ENCODE data around the gene CEP170.

The CEP170 gene

DNA sequence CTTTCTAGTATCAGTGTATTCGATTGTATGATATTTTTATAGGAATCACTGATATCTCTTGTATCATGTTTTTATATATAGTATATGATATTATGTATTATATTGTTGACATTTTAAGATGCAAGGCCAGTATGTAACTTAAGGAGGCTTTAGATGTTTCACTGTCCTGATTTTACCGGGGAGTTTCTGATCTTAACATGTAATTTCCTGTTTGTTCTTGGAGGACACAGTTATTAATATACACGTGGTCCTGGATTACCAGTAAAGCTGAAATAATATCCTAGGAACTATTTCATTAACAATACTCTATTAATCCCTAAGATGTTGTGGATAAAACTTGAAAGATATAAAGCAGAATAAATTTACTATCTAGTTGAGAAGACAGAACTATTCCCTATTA lies 20.2 kb upstream of the CEP170 start:
- H3K27me3 Mint-ChIP-seq = no peaks in the 10 kb centered on the region
- no peak overlapping the region for H3K27ac Mint-ChIP-seq
- DNase-seq (no peak), ATAC-seq (replicated peaks) (no peak)
- H3K4me1 Mint-ChIP-seq = peaks cover 4% of the 10 kb centered on the region in 2 donors
- H3K4me3 Mint-ChIP-seq = no peak overlapping the region
- no peaks in the 10 kb centered on the region for H3K9me3 Mint-ChIP-seq
- H3K36me3 Mint-ChIP-seq = peaks cover 32 to 49% of the 10 kb centered on the region in 2 donors

DNA sequence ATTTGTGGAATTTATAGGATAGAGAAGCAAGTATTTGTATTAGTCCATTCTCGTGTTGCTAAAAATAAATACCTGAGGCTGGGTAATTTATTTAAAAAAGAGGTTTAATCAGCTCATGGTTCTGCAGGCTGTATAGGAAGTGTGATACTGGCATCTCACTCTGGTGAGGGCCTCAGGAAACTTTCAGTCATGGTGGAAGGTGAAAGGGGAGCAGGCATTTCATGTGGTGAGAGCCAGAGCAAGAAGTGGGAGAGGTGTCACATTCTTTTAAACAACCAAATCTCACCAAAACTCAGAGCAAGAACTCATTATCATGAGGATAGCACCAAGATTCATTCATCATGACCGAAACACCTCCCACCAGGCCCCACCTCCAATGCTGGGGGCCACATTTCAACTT lies 18.9 kb upstream of the CEP170 start:
- ATAC-seq (replicated peaks) = no peak
- no peak overlapping the region for H3K4me3 Mint-ChIP-seq
- no peak for DNase-seq
- no peaks in the 10 kb centered on the region for H3K9me3 Mint-ChIP-seq
- peaks cover 10 to 18% of the 10 kb centered on the region in 2 donors for H3K4me1 Mint-ChIP-seq
- H3K27me3 Mint-ChIP-seq = no peaks in the 10 kb centered on the region
- H3K27ac Mint-ChIP-seq = no peak overlapping the region
- peaks cover 30 to 51% of the 10 kb centered on the region in 2 donors for H3K36me3 Mint-ChIP-seq

- H3K4me3 Mint-ChIP-seq = no peak overlapping the region
- peaks cover 13 to 22% of the 10 kb centered on the region in 2 donors for H3K4me1 Mint-ChIP-seq
- ATAC-seq (replicated peaks) (no peak), DNase-seq (no peak)
- H3K9me3 Mint-ChIP-seq = no peaks in the 10 kb centered on the region
- H3K36me3 Mint-ChIP-seq = peaks cover 30 to 51% of the 10 kb centered on the region in 2 donors
- H3K27ac Mint-ChIP-seq = no peak overlapping the region
- H3K27me3 Mint-ChIP-seq = no peaks in the 10 kb centered on the region
These were observed 18.4 kb upstream of the CEP170 start for GRCh38 chr1:243273506-243273905.

DNA sequence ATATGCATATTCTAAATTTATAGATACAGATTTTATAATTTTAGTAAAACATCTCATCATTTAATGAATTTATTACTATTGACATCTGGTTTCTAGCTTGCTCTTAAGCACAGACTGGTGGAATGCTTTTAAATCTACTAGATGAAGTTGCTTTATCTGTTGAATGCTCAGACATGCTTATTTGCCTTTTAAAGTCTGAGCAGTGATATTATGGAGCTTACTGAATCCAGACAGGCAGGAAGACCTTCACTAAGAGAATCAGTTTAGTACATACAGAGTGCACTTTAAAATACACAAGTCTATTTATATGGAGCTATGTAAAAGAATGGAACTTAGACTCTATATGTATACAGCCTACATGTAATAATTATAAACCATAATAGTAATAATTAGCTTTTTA lies 17.3 kb upstream of the CEP170 start:
- DNase-seq (no peak), ATAC-seq (replicated peaks) (no peak)
- peaks cover 25 to 51% of the 10 kb centered on the region in 2 donors for H3K36me3 Mint-ChIP-seq
- H3K9me3 Mint-ChIP-seq = no peaks in the 10 kb centered on the region
- H3K27ac Mint-ChIP-seq = no peak overlapping the region
- H3K27me3 Mint-ChIP-seq = no peaks in the 10 kb centered on the region
- H3K4me1 Mint-ChIP-seq = peaks cover 23 to 33% of the 10 kb centered on the region in 2 donors
- H3K4me3 Mint-ChIP-seq = no peak overlapping the region

DNA sequence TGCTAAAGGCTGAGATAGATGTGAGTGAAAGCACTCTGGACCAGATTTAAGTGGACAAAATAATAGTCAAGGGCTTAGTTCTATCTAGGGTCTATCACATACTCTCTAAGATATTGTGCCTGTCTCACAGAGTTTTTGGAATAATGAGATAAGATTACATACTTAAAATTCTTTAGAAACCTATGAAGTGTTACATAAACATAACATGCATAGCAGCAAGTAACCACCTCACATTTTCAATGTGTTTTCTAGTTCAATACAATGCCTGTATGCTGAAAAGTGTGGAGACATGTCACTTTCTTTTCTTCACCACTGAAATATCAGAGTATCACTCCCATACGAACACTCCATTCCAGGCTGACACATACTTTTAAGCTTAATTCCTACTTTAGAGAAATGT lies 16.9 kb upstream of the CEP170 start:
- Mint-ChIP-seq H3K9me3 (no peaks in the 10 kb centered on the region), H3K27ac (no peak overlapping the region), H3K4me1 (peaks cover 23 to 33% of the 10 kb centered on the region in 2 donors), H3K27me3 (no peaks in the 10 kb centered on the region), H3K36me3 (peaks cover 21 to 47% of the 10 kb centered on the region in 2 donors), H3K4me3 (no peak overlapping the region)
- DNase-seq = no peak
- ATAC-seq (replicated peaks) = no peak

DNA sequence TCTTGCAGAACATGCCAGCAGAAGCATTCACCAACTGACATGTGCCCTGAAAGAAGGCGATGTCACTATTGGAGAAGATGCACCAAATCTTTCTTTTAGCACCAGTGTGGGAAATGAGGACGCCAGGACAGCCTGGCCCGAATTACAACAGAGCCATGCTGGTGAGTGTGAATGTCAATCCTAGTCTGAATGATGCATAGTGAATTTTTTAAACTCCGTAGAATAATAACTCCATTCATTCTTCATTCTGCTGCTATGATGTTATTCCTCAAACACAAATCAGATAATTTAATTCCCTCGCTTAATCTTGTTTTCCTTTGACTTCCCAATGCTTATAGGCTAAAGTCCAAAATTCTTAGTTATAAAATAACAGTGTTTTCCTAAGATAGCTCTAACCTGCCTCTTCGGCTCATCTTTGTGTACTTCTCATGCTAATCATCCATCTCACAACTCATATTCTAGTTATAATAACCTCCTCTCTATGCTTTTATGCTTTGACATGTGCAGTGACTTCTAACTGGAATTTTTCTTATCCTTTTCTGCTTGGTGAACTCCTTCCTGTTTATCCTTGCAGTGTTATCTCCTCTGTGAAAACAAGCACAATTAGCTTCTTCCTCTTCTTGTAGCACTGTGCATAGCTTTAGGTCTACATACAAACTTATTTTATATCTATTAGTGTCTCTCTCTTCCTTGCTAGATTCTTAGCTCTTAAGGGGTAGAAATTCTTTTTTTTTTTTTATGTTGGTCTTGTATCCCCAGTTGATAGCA lies 15.2 kb upstream of the CEP170 start:
- Mint-ChIP-seq H3K27me3 (no peaks in the 10 kb centered on the region), H3K4me3 (no peak overlapping the region), H3K4me1 (peaks cover 23 to 33% of the 10 kb centered on the region in 2 donors), H3K36me3 (peaks cover 13 to 31% of the 10 kb centered on the region in 2 donors), H3K27ac (no peak overlapping the region), H3K9me3 (no peaks in the 10 kb centered on the region)
- ATAC-seq (replicated peaks) (no peak), DNase-seq (no peak)

- Mint-ChIP-seq H3K4me1 (peaks cover 28 to 38% of the 10 kb centered on the region in 2 donors), H3K27me3 (no peaks in the 10 kb centered on the region), H3K27ac (no peak overlapping the region), H3K4me3 (peak overlapping the region; percentile 31 to 47), H3K9me3 (no peaks in the 10 kb centered on the region), H3K36me3 (peaks cover 7 to 24% of the 10 kb centered on the region in 2 donors)
- ATAC-seq (replicated peaks) (peak; percentile 45 to 55), DNase-seq (no peak)
These were observed 14.3 kb upstream of the CEP170 start for GRCh38 chr1:243269461-243269801.

DNA sequence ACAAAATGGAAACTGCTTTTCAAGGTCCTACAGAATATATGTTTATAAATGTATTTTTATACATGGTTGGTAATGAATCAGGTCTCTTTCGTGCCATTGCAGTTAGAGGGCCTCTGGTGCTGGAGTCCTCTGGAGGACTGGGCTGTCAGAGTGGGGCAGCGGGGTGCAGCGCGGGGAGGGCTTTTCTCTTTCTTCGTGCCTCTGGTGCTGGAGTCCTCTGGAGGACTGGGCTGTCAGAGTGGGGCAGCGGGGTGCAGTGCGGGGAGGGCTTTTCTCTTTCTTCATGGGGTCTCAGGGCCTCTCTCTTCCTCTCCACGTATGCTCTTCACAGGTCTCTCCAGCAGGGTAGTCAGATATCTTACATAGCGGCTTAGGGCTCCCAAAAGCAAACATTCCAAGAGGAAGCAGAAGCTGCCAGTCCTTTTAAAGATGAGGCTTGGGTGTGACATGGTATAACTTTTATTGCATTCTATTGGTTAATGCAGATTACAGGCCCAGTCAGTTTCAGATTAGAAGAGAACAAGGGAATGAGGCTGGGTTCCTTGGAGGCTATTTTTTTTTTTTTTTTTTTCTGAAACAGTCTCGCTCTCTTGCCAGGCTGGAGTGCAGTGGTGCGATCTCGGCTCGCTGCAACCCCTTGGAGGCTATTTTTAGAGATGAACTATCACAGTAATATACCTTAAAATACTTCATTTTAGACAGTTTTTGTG lies 13.8 kb upstream of the CEP170 start:
- H3K27me3 Mint-ChIP-seq = no peaks in the 10 kb centered on the region
- peak overlapping the region; percentile 31 to 47 for H3K4me3 Mint-ChIP-seq
- peaks cover 7 to 21% of the 10 kb centered on the region in 2 donors for H3K36me3 Mint-ChIP-seq
- no peaks in the 10 kb centered on the region for H3K9me3 Mint-ChIP-seq
- H3K4me1 Mint-ChIP-seq = peaks cover 31 to 44% of the 10 kb centered on the region in 2 donors
- no peak overlapping the region for H3K27ac Mint-ChIP-seq
- DNase-seq (no peak), ATAC-seq (replicated peaks) (peak; percentile 14 to 24)

GRCh38 chr1:243267914-243268653 lies 13.0 kb upstream of the CEP170 start:
- H3K4me1 Mint-ChIP-seq = peaks cover 33 to 48% of the 10 kb centered on the region in 2 donors
- ATAC-seq (replicated peaks) (peak; percentile 62 to 69), DNase-seq (no peak)
- peak overlapping the region; percentile 65 to 71 for H3K4me3 Mint-ChIP-seq
- no peaks in the 10 kb centered on the region for H3K27me3 Mint-ChIP-seq
- no peak overlapping the region for H3K27ac Mint-ChIP-seq
- no peaks in the 10 kb centered on the region for H3K9me3 Mint-ChIP-seq
- H3K36me3 Mint-ChIP-seq = peaks cover 7 to 15% of the 10 kb centered on the region in 2 donors

GRCh38 chr1:243267471-243267880 lies 12.4 kb upstream of the CEP170 start:
- Mint-ChIP-seq H3K9me3 (no peaks in the 10 kb centered on the region), H3K27ac (no peak overlapping the region), H3K27me3 (no peaks in the 10 kb centered on the region)

GRCh38 chr1:243266231-243266630 lies 11.2 kb upstream of the CEP170 start:
- H3K9me3 Mint-ChIP-seq = no peaks in the 10 kb centered on the region
- H3K4me3 Mint-ChIP-seq = no peak overlapping the region
- peaks cover 33 to 50% of the 10 kb centered on the region in 2 donors for H3K4me1 Mint-ChIP-seq
- DNase-seq (no peak), ATAC-seq (replicated peaks) (no peak)
- peaks cover 8 to 16% of the 10 kb centered on the region in 2 donors for H3K36me3 Mint-ChIP-seq
- no peak overlapping the region for H3K27ac Mint-ChIP-seq
- H3K27me3 Mint-ChIP-seq = no peaks in the 10 kb centered on the region

More at GRCh38 chr1:243267471-243267880, 12.4 kb upstream of the CEP170 start:
- H3K36me3 Mint-ChIP-seq = peaks cover 7 to 15% of the 10 kb centered on the region in 2 donors
- no peak for DNase-seq
- peak; percentile 14 to 27 for ATAC-seq (replicated peaks)
- peaks cover 33 to 48% of the 10 kb centered on the region in 2 donors for H3K4me1 Mint-ChIP-seq
- H3K4me3 Mint-ChIP-seq = peak overlapping the region in 1 of 2 donors; percentile 71

- no peaks in the 10 kb centered on the region for H3K27me3 Mint-ChIP-seq
- H3K36me3 Mint-ChIP-seq = peaks cover 4 to 18% of the 10 kb centered on the region in 2 donors
- no peak overlapping the region for H3K4me3 Mint-ChIP-seq
- peaks cover 31 to 49% of the 10 kb centered on the region in 2 donors for H3K4me1 Mint-ChIP-seq
- no peak for DNase-seq
- H3K27ac Mint-ChIP-seq = no peak overlapping the region
- H3K9me3 Mint-ChIP-seq = no peaks in the 10 kb centered on the region
- peak in 1 of 2 donors; percentile 70 for ATAC-seq (replicated peaks)
These were observed 9.6 kb upstream of the CEP170 start for GRCh38 chr1:243264717-243265116.

DNA sequence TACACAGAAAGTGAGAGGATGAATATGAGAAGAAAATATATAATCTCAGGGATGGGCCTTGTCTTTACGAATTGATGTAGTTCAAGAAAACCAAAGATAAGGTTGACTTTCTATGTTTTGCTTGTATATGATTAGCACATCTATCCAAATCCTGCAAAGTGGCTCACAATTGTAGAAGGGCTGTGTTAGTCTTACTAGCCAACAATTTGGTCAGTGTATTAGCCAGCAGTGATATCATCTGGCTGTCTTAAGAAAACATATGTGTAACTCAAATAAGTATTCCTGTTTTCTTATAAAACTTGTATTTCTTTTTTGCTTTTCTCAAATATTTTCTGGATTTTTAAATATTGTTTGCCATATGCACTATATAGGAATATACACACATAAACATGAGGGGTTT lies 6.3 kb upstream of the CEP170 start:
- H3K4me1 Mint-ChIP-seq = peaks cover 16 to 26% of the 10 kb centered on the region in 2 donors
- DNase-seq = no peak
- H3K4me3 Mint-ChIP-seq = no peak overlapping the region
- H3K27ac Mint-ChIP-seq = no peak overlapping the region
- ATAC-seq (replicated peaks) = no peak
- no peaks in the 10 kb centered on the region for H3K27me3 Mint-ChIP-seq
- H3K9me3 Mint-ChIP-seq = no peaks in the 10 kb centered on the region
- peaks cover 8 to 15% of the 10 kb centered on the region in 2 donors for H3K36me3 Mint-ChIP-seq

DNA sequence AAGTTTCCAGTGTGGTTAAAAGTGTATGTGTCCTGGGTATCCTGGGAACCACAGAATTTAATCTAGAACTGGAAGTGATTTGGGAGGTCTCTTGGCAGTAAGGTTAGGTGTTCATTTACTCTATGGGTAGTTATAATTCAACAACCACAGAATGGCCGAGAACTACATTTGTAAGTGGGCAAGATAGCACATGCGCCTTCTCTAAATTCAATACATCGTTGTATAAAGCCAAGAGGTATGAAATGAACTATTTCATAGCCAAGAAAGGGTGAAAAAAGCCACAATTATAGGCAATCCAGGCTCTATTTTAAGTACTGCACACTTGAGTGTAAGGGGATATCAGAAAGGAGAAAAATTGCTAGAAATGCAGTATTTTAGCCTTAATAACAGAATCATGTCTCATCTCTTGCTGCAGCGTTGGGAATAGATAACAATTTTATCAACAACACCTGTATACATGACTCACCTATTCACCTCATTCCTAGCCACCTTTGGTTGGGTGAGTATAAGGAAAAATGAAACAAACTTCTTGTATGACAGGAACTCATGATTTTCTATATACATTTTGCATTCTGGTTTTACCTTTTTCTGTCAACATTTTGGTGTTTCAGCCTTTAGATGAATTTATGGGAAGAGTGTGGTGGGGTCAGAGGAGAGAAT lies 5.3 kb upstream of the CEP170 start:
- H3K36me3 Mint-ChIP-seq = peaks cover 8 to 15% of the 10 kb centered on the region in 2 donors
- H3K4me1 Mint-ChIP-seq = peaks cover 16 to 26% of the 10 kb centered on the region in 2 donors
- H3K9me3 Mint-ChIP-seq = no peaks in the 10 kb centered on the region
- no peak overlapping the region for H3K4me3 Mint-ChIP-seq
- no peak overlapping the region for H3K27ac Mint-ChIP-seq
- no peaks in the 10 kb centered on the region for H3K27me3 Mint-ChIP-seq
- ATAC-seq (replicated peaks) (no peak), DNase-seq (no peak)

Data from stimulated activated naive B cell treated with anti-CD40 and anti-IgM and Interleukin-4, amounts not matched to agents 10 μg/mL and 1 μg/mL and 100 μg/mL, for 72 hours (primary cell).